Tibial nerve (tissue), 4 donors: Measurements from ENCODE around the gene IFNA4. TPM values are rescaled to one million over a fixed set of nuclear protein-coding genes. Genes with fewer than 3 reads are reported as not detected.
A peak's percentile ranks its signal among the peaks of the same experiment; 100 is the strongest.
"Not testable (repeated sequence)": the region's sequence is repeated elsewhere in the genome, so short reads cannot be mapped to it uniquely, and the experiment has no call there.

Experiments
- DNase-seq, 2 donors: peaks; one replicate each; pipeline ENCODE4 v3.0.0-alpha.2; 2019; ENCODE audit warnings: low spot score in 2 of 2
- H3K27ac ChIP-seq, 4 donors: fragments of 200-600 bp; sonication (generic) in 3 of 4; one replicate each; pipeline ENCODE4 v1.5.1; 2017 to 2019; ENCODE audit warnings: mild to moderate bottlenecking in 1 of 4
- H3K27me3 ChIP-seq, 2 donors: fragments of 200-600 bp; sonication (generic) in 1 of 2; one replicate each; pipeline versions ENCODE4 v1.5.1 to v1.6.0; 2017 to 2019
- H3K36me3 ChIP-seq, 3 donors: fragments of 200-600 bp; sonication (generic); one replicate each; pipeline ENCODE4 v1.5.1; 2018 to 2019
- H3K4me1 ChIP-seq, 4 donors: fragments of 200-600 bp; sonication (generic) in 3 of 4; one replicate each; pipeline ENCODE4 v1.5.1; 2017 to 2019
- H3K4me3 ChIP-seq, 4 donors: fragments of 200-600 bp; sonication (generic) in 3 of 4; one replicate each; pipeline ENCODE4 v1.5.1; 2017 to 2019; ENCODE audit warnings: mild to moderate bottlenecking in 1 of 4, moderate library complexity in 1 of 4
- H3K9me3 ChIP-seq, 4 donors: fragments of 200-600 bp; sonication (generic) in 3 of 4; one replicate each; pipeline ENCODE4 v1.5.1; 2017 to 2019
- EP300 ChIP-seq, 2 donors: sonication (generic); formaldehyde crosslinking; IDR thresholded peaks; one replicate each; pipeline ENCODE4 v1.6.1; 2017; ENCODE audit warnings: antibody characterized with exemption in 2 of 2, mild to moderate bottlenecking in 1 of 2
- POLR2A ChIP-seq, 2 donors: fragments of 450-650 bp; IDR thresholded peaks; one replicate each; pipeline ENCODE4 v1.6.1; 2017; ENCODE audit warnings: antibody characterized with exemption in 2 of 2, mild to moderate bottlenecking in 2 of 2, moderate library complexity in 2 of 2
- WGBS, 2 donors: methylation state at CpG; one replicate each; pipeline ENCODE4 v1.1.5; 2018; 5-methylcytosine and 5-hydroxymethylcytosine counted together
- total RNA-seq, 4 donors: library from RNA; depleted of rRNA; stranded (reverse); fragments of >200 nt; gene quantifications; one replicate each; pipeline ENCODE4 v1.1.0, GENCODE V29; 2016
- TF ChIP-seq, protein P1 (sequence below), 5 experiments: fragments of 200-600 bp in 3 of 5; fragments of 450-650 bp in 2 of 5; sonication (generic) in 3 of 5; IDR thresholded peaks; one replicate each; pipeline ENCODE4 v1.5.1; 2016 to 2019; ENCODE audit warnings: antibody characterized with exemption in 5 of 5, mild to moderate bottlenecking in 3 of 5, moderate library complexity in 2 of 5

IFNA4 gene
- total RNA-seq, 4 donors from 2014 or later = not detected

DNA sequence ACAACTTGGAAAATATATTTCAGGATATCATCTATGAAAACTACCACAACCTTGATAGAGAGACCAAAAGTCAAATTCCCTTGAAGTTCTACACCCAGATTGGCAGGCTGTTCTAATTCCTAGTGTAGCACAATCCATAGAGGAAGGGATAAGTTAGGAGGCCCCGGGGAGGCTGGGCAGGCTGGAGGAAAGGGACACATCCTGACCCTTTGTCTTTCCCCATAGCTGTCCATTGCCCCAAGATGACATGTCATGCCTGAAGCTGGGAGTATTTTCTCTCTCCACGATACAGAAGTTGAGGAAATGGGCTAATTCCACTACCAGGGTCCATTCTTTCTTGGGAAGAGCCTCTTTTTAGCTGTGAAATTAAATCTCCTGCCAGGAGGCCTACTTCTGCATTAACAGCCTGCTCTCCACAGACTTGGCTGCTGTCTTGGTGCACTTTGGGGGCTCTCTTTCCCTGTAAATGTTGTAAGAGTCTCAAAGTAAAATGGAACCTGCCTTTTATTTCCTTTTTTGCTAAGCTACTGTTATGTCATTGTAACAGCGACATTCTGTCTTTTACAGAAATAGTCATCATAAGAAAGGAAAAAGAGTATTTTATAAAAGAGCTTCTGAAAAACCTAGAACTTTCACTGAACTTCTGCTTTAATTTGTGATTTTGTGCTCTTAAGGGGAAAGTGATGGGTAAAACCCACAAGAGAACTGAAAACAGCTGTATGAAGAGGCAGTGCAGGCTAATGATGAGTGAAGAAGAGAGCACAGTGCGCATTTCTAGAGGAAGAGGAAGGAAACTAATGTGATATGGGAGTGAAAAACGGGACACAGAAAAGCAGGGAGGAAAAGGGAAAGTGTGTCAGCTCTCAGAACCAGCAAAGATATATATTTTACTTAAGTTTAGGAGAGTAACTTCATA is 26.3 kb upstream of the IFNA4 start:
- H3K9me3 ChIP-seq, H3K36me3 ChIP-seq, H3K27ac ChIP-seq, H3K4me3 ChIP-seq, H3K4me1 ChIP-seq, H3K27me3 ChIP-seq, DNase-seq: not testable (repeated sequence)
- TF ChIP-seq, protein P1, sequence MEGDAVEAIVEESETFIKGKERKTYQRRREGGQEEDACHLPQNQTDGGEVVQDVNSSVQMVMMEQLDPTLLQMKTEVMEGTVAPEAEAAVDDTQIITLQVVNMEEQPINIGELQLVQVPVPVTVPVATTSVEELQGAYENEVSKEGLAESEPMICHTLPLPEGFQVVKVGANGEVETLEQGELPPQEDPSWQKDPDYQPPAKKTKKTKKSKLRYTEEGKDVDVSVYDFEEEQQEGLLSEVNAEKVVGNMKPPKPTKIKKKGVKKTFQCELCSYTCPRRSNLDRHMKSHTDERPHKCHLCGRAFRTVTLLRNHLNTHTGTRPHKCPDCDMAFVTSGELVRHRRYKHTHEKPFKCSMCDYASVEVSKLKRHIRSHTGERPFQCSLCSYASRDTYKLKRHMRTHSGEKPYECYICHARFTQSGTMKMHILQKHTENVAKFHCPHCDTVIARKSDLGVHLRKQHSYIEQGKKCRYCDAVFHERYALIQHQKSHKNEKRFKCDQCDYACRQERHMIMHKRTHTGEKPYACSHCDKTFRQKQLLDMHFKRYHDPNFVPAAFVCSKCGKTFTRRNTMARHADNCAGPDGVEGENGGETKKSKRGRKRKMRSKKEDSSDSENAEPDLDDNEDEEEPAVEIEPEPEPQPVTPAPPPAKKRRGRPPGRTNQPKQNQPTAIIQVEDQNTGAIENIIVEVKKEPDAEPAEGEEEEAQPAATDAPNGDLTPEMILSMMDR (IDR thresholded peaks at IDR 0.05) = peak in 1 of 5 experiments; percentile 16
- 40 to 46% methylated on average over 5 of the region's 5 CpGs for WGBS, 2 donors

DNA sequence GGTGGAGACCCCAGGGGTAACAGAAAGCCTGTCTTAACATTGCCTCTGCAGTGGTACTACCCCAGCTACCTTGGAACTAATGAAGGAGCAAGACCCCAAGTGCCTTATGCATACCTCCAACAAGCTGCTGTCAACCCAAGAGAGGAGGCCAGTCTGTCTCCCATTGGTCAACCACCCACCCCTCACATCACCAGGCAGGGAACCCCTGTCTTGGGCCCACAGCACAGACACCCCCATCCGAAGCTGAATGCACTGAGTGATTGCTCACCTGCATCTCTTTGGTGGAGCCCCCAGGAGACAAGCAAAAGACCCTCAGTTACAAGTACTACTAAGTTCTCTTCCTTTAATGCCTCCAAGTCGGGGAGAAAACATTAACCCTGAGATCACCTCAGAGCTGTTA is 24.8 kb upstream of the IFNA4 start:
- not testable (repeated sequence) for DNase-seq, H3K36me3 ChIP-seq, H3K4me1 ChIP-seq, H3K9me3 ChIP-seq, H3K27ac ChIP-seq, H3K4me3 ChIP-seq, H3K27me3 ChIP-seq
- 39 to 70% methylated on average over 2 of the region's 2 CpGs for WGBS, 2 donors

DNA sequence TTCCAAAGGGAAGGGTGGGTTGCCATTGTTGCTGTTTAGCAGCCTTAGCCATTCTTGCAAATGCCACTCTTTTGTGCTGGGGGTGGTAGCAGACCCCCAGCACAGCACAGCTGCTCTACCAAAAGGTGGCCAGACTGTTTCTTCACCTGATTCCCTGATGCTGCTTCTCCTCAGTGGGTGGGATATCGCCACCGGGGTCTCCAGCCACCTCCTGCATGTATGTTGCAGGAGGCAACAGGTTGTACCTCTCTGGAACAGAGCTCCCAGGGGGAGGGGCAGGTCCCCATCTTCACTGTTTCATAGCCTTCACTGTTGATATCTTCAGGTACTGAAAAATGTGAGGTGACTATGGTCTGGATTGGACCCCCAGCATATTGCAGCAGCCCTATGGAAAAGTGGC is 23.4 kb upstream of the IFNA4 start:
- H3K4me3 ChIP-seq, H3K36me3 ChIP-seq, H3K27me3 ChIP-seq, H3K9me3 ChIP-seq, H3K4me1 ChIP-seq, H3K27ac ChIP-seq, DNase-seq: not testable (repeated sequence)
- 100% methylated on average over 1 to 2 of the region's 2 CpGs for WGBS, 2 donors

DNA sequence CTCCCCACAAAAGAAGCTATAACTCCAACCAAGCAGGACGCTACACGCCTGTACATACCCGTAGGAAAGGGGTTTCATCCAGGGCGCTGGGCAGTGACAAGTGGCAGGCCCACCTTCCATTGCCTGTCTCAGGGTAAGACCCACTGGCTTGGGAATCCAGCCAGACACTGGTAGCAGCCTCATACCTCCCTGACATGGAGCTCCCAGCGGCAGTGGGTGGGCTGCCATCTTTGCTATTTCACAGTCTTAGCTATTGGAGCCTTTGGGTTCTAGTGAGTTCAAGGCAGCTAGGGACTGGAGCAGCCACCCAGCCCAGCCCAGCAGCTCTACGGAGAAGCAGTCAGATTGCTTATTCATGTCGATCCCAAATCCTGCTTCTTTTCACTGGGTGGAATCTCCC is 22.9 kb upstream of the IFNA4 start:
- H3K9me3 ChIP-seq = no peaks in the 10 kb centered on the region
- no peaks in the 10 kb centered on the region for H3K27me3 ChIP-seq
- no peaks in the 10 kb centered on the region for H3K36me3 ChIP-seq
- TF ChIP-seq EP300 (IDR thresholded peaks at IDR 0.05) (no peak), POLR2A (IDR thresholded peaks at IDR 0.05) (no peak)
- TF ChIP-seq, protein P1 (IDR thresholded peaks at IDR 0.05) = no peak
- no peak overlapping the region for H3K27ac ChIP-seq
- no peaks in the 10 kb centered on the region for H3K4me1 ChIP-seq
- WGBS, 2 donors = 94% methylated on average over 6 of the region's 7 CpGs
- H3K4me3 ChIP-seq = no peak overlapping the region
- DNase-seq = no peak

DNA sequence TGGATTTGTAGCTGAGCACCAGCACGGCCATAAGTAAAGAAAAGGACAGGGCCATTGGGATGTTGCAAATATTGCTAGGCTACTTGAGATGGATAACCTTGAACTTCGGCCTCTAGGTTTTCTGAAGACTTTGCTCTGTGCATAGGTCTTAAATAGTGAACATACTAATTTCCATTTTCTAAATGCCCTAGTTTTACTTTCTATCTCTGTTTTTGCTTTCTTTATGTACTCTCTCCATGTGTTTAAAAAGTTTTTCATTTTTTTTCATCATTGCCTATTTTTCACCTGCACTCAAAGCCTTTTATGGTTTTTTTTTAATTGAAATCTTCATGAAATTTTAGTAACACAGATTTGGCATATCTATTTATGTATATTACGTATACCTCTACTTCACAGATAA is 19.7 kb upstream of the IFNA4 start, which contains the start of gene IFNA10:
TSS of gene IFNA10 (minus strand) at position 101 of the 400 bp plus-strand sequence. CDS start at position 55, 46 bp downstream.
- not testable (repeated sequence) for H3K36me3 ChIP-seq, DNase-seq, H3K27me3 ChIP-seq, H3K4me1 ChIP-seq, H3K4me3 ChIP-seq, H3K27ac ChIP-seq, H3K9me3 ChIP-seq
- WGBS, 2 donors = 82 to 89% methylated on average over 3 of the region's 3 CpGs

DNA sequence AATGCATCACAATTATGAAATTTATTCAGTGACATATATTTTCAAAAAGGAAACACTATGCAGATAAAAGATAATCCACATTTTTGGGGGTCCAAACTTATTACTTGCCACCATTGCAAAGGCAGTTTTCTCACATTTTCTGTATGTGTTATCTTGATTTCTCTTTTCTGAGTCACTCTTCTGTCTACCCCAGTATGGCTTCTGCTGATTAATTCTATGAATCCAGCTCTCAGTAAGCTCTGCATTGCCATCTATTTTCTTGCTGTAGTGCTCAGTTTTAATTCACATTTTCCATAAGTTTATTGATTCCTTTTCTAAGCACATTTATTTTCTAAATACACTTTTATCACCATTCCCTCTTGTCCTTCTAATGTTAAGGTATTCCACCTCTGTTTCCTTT is 17.8 kb upstream of the IFNA4 start:
- H3K36me3 ChIP-seq = no peaks in the 10 kb centered on the region
- no peak for TF ChIP-seq POLR2A (IDR thresholded peaks at IDR 0.05)
- no peak for TF ChIP-seq EP300 (IDR thresholded peaks at IDR 0.05)
- TF ChIP-seq, protein P1 (IDR thresholded peaks at IDR 0.05) = no peak
- H3K9me3 ChIP-seq = no peaks in the 10 kb centered on the region

DNA sequence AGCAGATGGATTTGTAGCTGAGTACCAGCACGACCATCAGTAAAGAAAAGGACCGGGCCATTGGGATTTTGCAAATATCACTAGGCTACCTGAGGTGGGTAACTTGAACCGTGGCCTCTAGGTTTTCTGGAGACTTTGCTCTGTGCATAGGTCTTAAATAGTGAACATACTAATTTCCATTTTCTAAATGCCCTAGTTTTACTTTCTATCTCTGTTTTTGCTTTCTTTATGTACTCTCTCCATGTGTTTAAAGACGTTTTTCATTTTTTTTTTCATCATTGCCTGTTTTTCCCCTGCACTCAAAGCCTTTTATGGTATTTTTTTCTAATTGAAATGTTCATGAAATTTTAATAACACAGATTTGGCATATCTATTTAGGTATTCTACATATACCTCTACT is 14.7 kb upstream of the IFNA4 start, which contains the start of gene IFNA7:
TSS of gene IFNA7 (minus strand) at position 101 of the 400 bp plus-strand sequence. CDS start at position 61, 40 bp downstream.
- WGBS, 2 donors = 70 to 72% methylated on average over 4 of the region's 4 CpGs
- not testable (repeated sequence) for DNase-seq, H3K27ac ChIP-seq

More for the DNA sequence above, 17.8 kb upstream of the IFNA4 start:
- Histone ChIP-seq H3K4me1 (no peaks in the 10 kb centered on the region), H3K27ac (no peak overlapping the region), H3K27me3 (no peaks in the 10 kb centered on the region), H3K4me3 (no peak overlapping the region)
- no peak for DNase-seq

More for the DNA sequence above, 14.7 kb upstream of the IFNA4 start, which contains the start of gene IFNA7:
- not testable (repeated sequence) for H3K27me3 ChIP-seq, H3K36me3 ChIP-seq, H3K4me1 ChIP-seq, H3K4me3 ChIP-seq, H3K9me3 ChIP-seq
